ENCODE data around the gene IBA57. TPM values are rescaled to one million over a fixed set of nuclear protein-coding genes. Genes with fewer than 3 reads are reported as not detected.

Gene IBA57
- total RNA-seq = 6.9 TPM

GRCh38 chr1:228165372-228166169 lies at the start of gene IBA57:
TSS of gene IBA57 (plus strand) at chr1:228165804. CDS start at chr1:228165817, 13 bp downstream.

GRCh38 chr1:228139931-228140723 lies 25.5 kb upstream of the IBA57 start, which contains the start of gene GUK1:
TSS of gene GUK1 (plus strand) at chr1:228140279. CDS start at chr1:228140303, 24 bp downstream.

GRCh38 chr1:228149406-228150119 lies 16.0 kb upstream of the IBA57 start, which contains the start of gene GJC2:
TSS of gene GJC2 (plus strand) at chr1:228149930. CDS start at chr1:228157759, 7,829 bp downstream.

DNA sequence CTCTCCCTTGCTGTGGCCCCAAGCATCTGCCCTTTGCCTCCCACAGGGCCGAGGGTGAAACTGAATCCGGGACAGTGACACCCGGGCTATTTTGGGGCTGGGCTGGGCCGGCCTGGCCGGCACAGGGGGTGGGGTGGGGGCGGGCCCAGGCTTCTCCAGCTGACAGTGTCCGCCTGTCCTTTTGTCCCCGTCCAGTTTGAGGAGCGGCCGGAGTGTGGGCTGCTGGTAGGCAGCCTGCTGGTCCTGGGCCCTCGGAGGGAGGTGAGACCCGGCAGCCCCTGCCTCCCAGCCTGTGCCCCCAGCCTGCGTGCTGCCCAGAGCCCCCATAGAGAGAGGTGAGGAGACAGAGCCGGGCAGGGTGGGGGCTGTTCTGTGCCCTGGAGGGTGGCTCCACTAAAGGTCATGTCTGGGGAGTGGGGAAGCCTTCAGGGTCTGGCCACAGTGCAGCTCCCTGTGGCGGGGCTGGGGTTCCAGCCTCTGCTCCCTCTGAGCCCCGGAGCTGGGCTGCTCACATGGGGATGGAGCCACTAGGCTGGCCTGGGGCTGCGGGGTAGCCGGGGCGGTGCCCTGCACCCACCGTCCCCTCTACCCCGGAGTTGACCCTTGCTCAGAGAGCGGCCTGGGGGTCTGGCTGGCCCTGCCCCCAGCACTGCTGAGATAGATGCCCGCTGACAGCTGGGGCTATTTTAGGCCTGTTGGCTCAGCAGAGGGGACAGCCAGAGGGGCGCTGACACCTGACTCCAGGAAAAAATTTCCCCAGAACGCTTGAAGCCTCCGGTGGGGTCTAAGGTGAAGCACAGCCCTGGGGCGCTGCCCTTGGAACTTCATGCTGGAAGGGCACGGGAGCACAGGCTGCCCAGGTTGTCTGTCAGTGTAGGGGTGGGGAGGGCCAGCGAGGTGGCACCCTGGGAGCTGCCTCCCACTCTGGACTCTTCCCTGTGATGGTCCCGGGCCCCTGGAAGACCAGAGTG lies 42.5 kb downstream of the IBA57 start, which contains the start of gene OBSCN:
Gene OBSCN (plus strand): TSS at position 194 of the 971 bp plus-strand sequence. CDS start 3,740 bp downstream, outside the sequence.

Small RNAs within 50 kb of the gene (small RNA-seq; reads per million reads assigned to genes)
- gene AL359510.1 (ENCODE audit: low replicate concordance) = not detected

Other genes with a start within 250 kb of the IBA57 start
- 2.8 TPM for gene WNT9A, start 217.9 kb upstream of the IBA57 start, total RNA-seq
- not detected for gene WNT3A, start 158.8 kb upstream of the IBA57 start, total RNA-seq
- gene ARF1, start 83.1 kb upstream of the IBA57 start, total RNA-seq = 107 TPM
- gene C1orf35, start 62.5 kb upstream of the IBA57 start, total RNA-seq = 10.3 TPM
- gene MRPL55, start 56.5 kb upstream of the IBA57 start, total RNA-seq = 36.0 TPM
- gene GUK1, start 25.5 kb upstream of the IBA57 start, total RNA-seq = 116 TPM
- 1.3 TPM for gene GJC2, start 15.9 kb upstream of the IBA57 start, total RNA-seq
- gene OBSCN, start 42.2 kb downstream of the IBA57 start, total RNA-seq = 124 TPM
- gene TRIM11, start 241.0 kb downstream of the IBA57 start, total RNA-seq = 20.0 TPM

Measured in parietal lobe (tissue), 2 donors.